Large intestine (tissue), 3 donors: ENCODE data around the gene RABGEF1. TPM values are rescaled to one million over a fixed set of nuclear protein-coding genes. Genes with fewer than 3 reads are reported as not detected.
A peak's percentile ranks its signal among the peaks of the same experiment; 100 is the strongest.
"Not testable (repeated sequence)": the region's sequence is repeated elsewhere in the genome, so short reads cannot be mapped to it uniquely, and the experiment has no call there.

ENCODE experiments used
- DNase-seq, 2 donors: peaks; one replicate each; pipeline versions ENCODE4 v3.0.0 to v3.0.0-alpha.2; 2013
- H3K27ac ChIP-seq: one replicate; pipeline ENCODE4 v1.5.1; 2013; ENCODE audit warnings: low read length
- H3K27me3 ChIP-seq: 2 replicates; pipeline ENCODE4 v1.6.1; 2013; ENCODE audit warnings: low read length; ENCODE audit not compliant: control insufficient read depth, insufficient read depth
- H3K36me3 ChIP-seq: 2 replicates; pipeline ENCODE4 v1.6.1; 2013; ENCODE audit warnings: low read length; ENCODE audit not compliant: control insufficient read depth, insufficient read depth
- H3K4me1 ChIP-seq: one replicate; pipeline ENCODE4 v1.6.1; 2013; ENCODE audit warnings: low read length; ENCODE audit not compliant: control insufficient read depth, insufficient read depth
- H3K4me3 ChIP-seq: one replicate; pipeline ENCODE4 v1.5.1; 2013; ENCODE audit warnings: low read length
- H3K9me3 ChIP-seq: one replicate; pipeline ENCODE4 v1.6.1; 2013; ENCODE audit warnings: mild to moderate bottlenecking, low read depth, low read length, moderate library complexity; ENCODE audit not compliant: control insufficient read depth
- WGBS: methylation state at CpG from one replicate; pipeline ENCODE4 v1.1.5; 2013; ENCODE audit warnings: low lambda C conversion rate; ENCODE audit not compliant: insufficient coverage; 5-methylcytosine and 5-hydroxymethylcytosine counted together
- polyA plus RNA-seq: library from polyadenylated mRNA; unstranded; fragments of 120-200 nt; gene quantifications from one replicate; pipeline ENCODE4 v1.2.1, GENCODE V29; 2013

The RABGEF1 gene
- polyA plus RNA-seq, 1 donor: 25.0 TPM

- not testable (repeated sequence) for DNase-seq, H3K4me3 ChIP-seq, H3K27ac ChIP-seq, H3K4me1 ChIP-seq, H3K36me3 ChIP-seq, H3K9me3 ChIP-seq, H3K27me3 ChIP-seq
- no CpG with 5 or more reads among the region's 3 CpGs for WGBS
Observed at GRCh38 chr7:66763183-66763582, 22.6 kb downstream of the RABGEF1 start.

GRCh38 chr7:66763633-66764355 is 23.3 kb downstream of the RABGEF1 start:
- not testable (repeated sequence) for H3K27ac ChIP-seq, H3K4me3 ChIP-seq, H3K4me1 ChIP-seq, DNase-seq, H3K9me3 ChIP-seq, H3K36me3 ChIP-seq, H3K27me3 ChIP-seq
- WGBS: 100% methylated on average over 1 of the region's 3 CpGs

- H3K36me3 ChIP-seq, H3K4me3 ChIP-seq, H3K27me3 ChIP-seq, H3K4me1 ChIP-seq, H3K9me3 ChIP-seq, DNase-seq, H3K27ac ChIP-seq: not testable (repeated sequence)
- WGBS: no CpG with 5 or more reads among the region's 1 CpG
Observed at GRCh38 chr7:66764905-66765304, 24.4 kb downstream of the RABGEF1 start.

- no CpG with 5 or more reads among the region's 6 CpGs for WGBS
- H3K4me1 ChIP-seq, DNase-seq, H3K9me3 ChIP-seq, H3K27me3 ChIP-seq, H3K36me3 ChIP-seq, H3K4me3 ChIP-seq: not testable (repeated sequence)
- H3K27ac ChIP-seq: peak overlapping the region; percentile 25
Observed at GRCh38 chr7:66765322-66766025, 24.9 kb downstream of the RABGEF1 start.

GRCh38 chr7:66766041-66766440 is 25.5 kb downstream of the RABGEF1 start:
- Histone ChIP-seq H3K4me3 (no peak overlapping the region), H3K9me3 (no peaks in the 10 kb centered on the region), H3K27me3 (no peaks in the 10 kb centered on the region), H3K36me3 (peaks cover 3% of the 10 kb centered on the region), H3K4me1 (peaks cover 4% of the 10 kb centered on the region), H3K27ac (no peak overlapping the region)
- no CpG with 5 or more reads among the region's 5 CpGs for WGBS
- no peak for DNase-seq

- not testable (repeated sequence) for H3K27me3 ChIP-seq, DNase-seq, H3K27ac ChIP-seq, H3K9me3 ChIP-seq, H3K4me1 ChIP-seq, H3K4me3 ChIP-seq, H3K36me3 ChIP-seq
Observed at GRCh38 chr7:66767486-66767885, 27.0 kb downstream of the RABGEF1 start.

GRCh38 chr7:66768865-66769832 is 28.6 kb downstream of the RABGEF1 start:
- Histone ChIP-seq H3K27ac (no peak overlapping the region), H3K27me3 (no peaks in the 10 kb centered on the region), H3K4me3 (no peak overlapping the region), H3K36me3 (peaks cover 11% of the 10 kb centered on the region), H3K9me3 (no peaks in the 10 kb centered on the region), H3K4me1 (peaks cover 4% of the 10 kb centered on the region)
- 80% methylated on average over 1 of the region's 5 CpGs for WGBS
- no peak for DNase-seq

GRCh38 chr7:66769833-66770512 is 29.4 kb downstream of the RABGEF1 start:
- Histone ChIP-seq H3K27ac (no peak overlapping the region), H3K4me3 (no peak overlapping the region), H3K36me3 (peaks cover 20% of the 10 kb centered on the region), H3K27me3 (no peaks in the 10 kb centered on the region), H3K9me3 (no peaks in the 10 kb centered on the region), H3K4me1 (peaks cover 4% of the 10 kb centered on the region)
- WGBS: no CpG with 5 or more reads among the region's 5 CpGs
- no peak for DNase-seq

GRCh38 chr7:66771795-66772194 is 31.3 kb downstream of the RABGEF1 start:
- no CpG with 5 or more reads among the region's 9 CpGs for WGBS

GRCh38 chr7:66773744-66774143 is 33.2 kb downstream of the RABGEF1 start:
- H3K4me1 ChIP-seq, H3K9me3 ChIP-seq, H3K27me3 ChIP-seq, H3K27ac ChIP-seq, DNase-seq, H3K4me3 ChIP-seq: not testable (repeated sequence)
- WGBS: 100% methylated on average over 2 of the region's 4 CpGs
- peaks cover 42% of the 10 kb centered on the region for H3K36me3 ChIP-seq

More at GRCh38 chr7:66771795-66772194, 31.3 kb downstream of the RABGEF1 start:
- no peak overlapping the region for H3K27ac ChIP-seq
- H3K4me3 ChIP-seq: no peak overlapping the region
- no peaks in the 10 kb centered on the region for H3K27me3 ChIP-seq
- DNase-seq: no peak
- no peaks in the 10 kb centered on the region for H3K9me3 ChIP-seq
- H3K4me1 ChIP-seq: peaks cover 2% of the 10 kb centered on the region
- H3K36me3 ChIP-seq: peaks cover 34% of the 10 kb centered on the region
